Heart right ventricle (tissue), 16 donors: ENCODE data around the gene SUMF1. TPM values are rescaled to one million over a fixed set of nuclear protein-coding genes. Genes with fewer than 3 reads are reported as not detected.

Experiments used
- ATAC-seq, 8 donors: fragments of 200-7000 bp; cut with Tn5 transposase; one replicate each; pipeline ENCODE4 v1.9.1; 2020; ENCODE audit warnings: mild to moderate bottlenecking in 8 of 8, moderate library complexity in 8 of 8, moderate number of reproducible peaks in 1 of 8
- DNase-seq, 2 donors: peaks; one replicate each; pipeline ENCODE4 v3.0.0-alpha.2; 2020
- H3K27ac ChIP-seq, 10 donors: fragments of 200-600 bp; sonication (generic) in 2 of 10; one replicate each; pipeline versions ENCODE4 v1.5.0 to v1.8.0; 2020 to 2022; ENCODE audit warnings: mild to moderate bottlenecking in 3 of 10
- H3K27me3 ChIP-seq, 7 donors: fragments of 200-600 bp; one replicate each; pipeline ENCODE4 v1.8.0; 2021 to 2022; ENCODE audit warnings: mild to moderate bottlenecking in 2 of 7
- H3K36me3 ChIP-seq, 9 donors: fragments of 200-600 bp; sonication (generic) in 1 of 9; one replicate each; pipeline versions ENCODE4 v1.5.0 to v1.8.0; 2020 to 2022; ENCODE audit warnings: mild to moderate bottlenecking in 2 of 9
- H3K4me1 ChIP-seq, 9 donors: fragments of 200-600 bp; sonication (generic) in 1 of 9; one replicate each; pipeline versions ENCODE4 v1.5.0 to v1.8.0; 2020 to 2022; ENCODE audit warnings: mild to moderate bottlenecking in 4 of 9
- H3K4me3 ChIP-seq, 10 donors: fragments of 200-600 bp; sonication (generic) in 2 of 10; one replicate each; pipeline versions ENCODE4 v1.5.0 to v1.8.0; 2020 to 2022; ENCODE audit warnings: mild to moderate bottlenecking in 7 of 10, moderate library complexity in 2 of 10
- H3K9me3 ChIP-seq, 11 donors: fragments of 200-600 bp in 10 of 11; sonication (generic) in 2 of 11; one replicate each; pipeline versions ENCODE4 v1.5.0 to v1.8.0; 2013 to 2022; ENCODE audit warnings: mild to moderate bottlenecking in 2 of 11, control low read depth in 1 of 11, moderate library complexity in 1 of 11
- WGBS, 2 donors: extraction: QIAGEN DNeasy Blood & Tissue Kit; methylation state at CpG; one replicate each; pipeline ENCODE4 v1.1.7; 2013; ENCODE audit warnings: inconsistent platforms in 1 of 2; 5-methylcytosine and 5-hydroxymethylcytosine counted together
- intact Hi-C, 10 donors: fragments of 100-400 bp; cut with DNase I; formaldehyde crosslinking; loops; one replicate each; pipeline versions ENCODE4 v1.11.1 to v1.14.2; 2022
- polyA plus RNA-seq, 2 donors: library from polyadenylated mRNA; stranded (reverse); fragments of 200-250 nt; gene quantifications; one replicate each; pipeline ENCODE4 v1.2.3, GENCODE V29; 2013
- total RNA-seq, 10 donors: library from RNA; stranded (reverse); fragmentation: NEBNext Ultra II Directional in 3 of 10; extraction: Animal tissue kit (Norgen Biotek cat#: 25700) in 3 of 10; gene quantifications; one replicate each; pipeline versions ENCODE4 v1.2.1 to v1.2.4, GENCODE V29; 2021 to 2023
- TF ChIP-seq, protein P1 (sequence below), 9 donors: fragments of 200-600 bp; sonication (generic) in 2 of 9; IDR thresholded peaks; one replicate each; pipeline versions ENCODE4 v1.5.0 to v1.8.0; 2021 to 2022; ENCODE audit warnings: antibody characterized with exemption in 9 of 9, mild to moderate bottlenecking in 5 of 9, moderate library complexity in 1 of 9
- donor health status: Arrhythmogenic right ventricular cardiomyopathy.
- donor health status: ischemic (EF 13 %, LVEDD 7.1; RV severe dilation, severe dysfunction).
- donor health status: healthy with polysubstance abuse.
- donor health status: DM: no; HTN: yes; CAD: no.
- donor health status: DM: no; HTN: no; CAD: no.
- donor health status: ischemic (EF 25% LVEDD 6.9; RV normal size, moderate dysfunction).
- donor health status: ischemic (EF 25% LVEDD 5.7; RV mildly dilated, moderate dysfunction).
- donor health status: healthy.
- donor health status: DM: yes; HTN: yes; CAD: no.
- donor health status: Ischemic cardiomyopathy.
- donor health status: ischemic (EF 35%, LVEDD 5.7; RV mildly dilated, moderate dysfunction).
- donor health status: nonischemic (EF 11% LVEDD 7.7; RV severe dilation, severe dysfunction).
- donor health status: DM: yes; HTN: yes; CAD: no.
- donor health status: PGD.
- donor health status: ischemic (EF 29% LVEDD 5.4; RV normal size, mild dysfunction).
- donor health status: nonischemic (EF 23%, LVEDD 6.1; RV moderate dilation, normal function).

Gene SUMF1
- total and polyA plus RNA-seq, 12 donors, result 3.7 to 15.1 (median 8.9) TPM

DNA sequence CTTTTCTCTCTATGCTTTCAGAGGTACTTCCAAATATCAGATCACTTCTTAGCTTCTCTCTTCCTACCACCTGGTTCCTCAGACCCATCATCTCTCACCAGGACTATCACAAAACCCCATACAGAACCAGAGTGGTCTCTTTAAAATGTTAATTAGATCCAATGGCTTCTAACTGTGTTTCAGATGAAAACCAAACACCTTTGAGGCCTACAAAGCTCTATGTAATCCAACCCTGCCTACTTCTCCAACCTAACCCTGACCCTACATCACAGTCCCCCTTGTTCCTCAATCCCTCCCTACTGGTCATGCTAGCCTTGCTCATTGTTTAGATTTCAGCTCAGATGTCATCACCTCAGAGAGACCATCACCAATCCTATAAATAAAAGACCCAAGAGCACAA, 34.8 kb downstream of the SUMF1 start:
- DNase-seq, result no peak
- Histone ChIP-seq H3K4me1 (peaks cover 0 to 20% (median 14%) of the 10 kb centered on the region in 9 donors), H3K4me3 (no peak overlapping the region), H3K27me3 (no peaks in the 10 kb centered on the region), H3K9me3 (peaks cover 0 to 10% (median 0%) of the 10 kb centered on the region in 11 donors), H3K27ac (no peak overlapping the region), H3K36me3 (peaks cover 0 to 17% (median 0%) of the 10 kb centered on the region in 9 donors)
- intact Hi-C loops, result no loop called here
- TF ChIP-seq, protein P1, sequence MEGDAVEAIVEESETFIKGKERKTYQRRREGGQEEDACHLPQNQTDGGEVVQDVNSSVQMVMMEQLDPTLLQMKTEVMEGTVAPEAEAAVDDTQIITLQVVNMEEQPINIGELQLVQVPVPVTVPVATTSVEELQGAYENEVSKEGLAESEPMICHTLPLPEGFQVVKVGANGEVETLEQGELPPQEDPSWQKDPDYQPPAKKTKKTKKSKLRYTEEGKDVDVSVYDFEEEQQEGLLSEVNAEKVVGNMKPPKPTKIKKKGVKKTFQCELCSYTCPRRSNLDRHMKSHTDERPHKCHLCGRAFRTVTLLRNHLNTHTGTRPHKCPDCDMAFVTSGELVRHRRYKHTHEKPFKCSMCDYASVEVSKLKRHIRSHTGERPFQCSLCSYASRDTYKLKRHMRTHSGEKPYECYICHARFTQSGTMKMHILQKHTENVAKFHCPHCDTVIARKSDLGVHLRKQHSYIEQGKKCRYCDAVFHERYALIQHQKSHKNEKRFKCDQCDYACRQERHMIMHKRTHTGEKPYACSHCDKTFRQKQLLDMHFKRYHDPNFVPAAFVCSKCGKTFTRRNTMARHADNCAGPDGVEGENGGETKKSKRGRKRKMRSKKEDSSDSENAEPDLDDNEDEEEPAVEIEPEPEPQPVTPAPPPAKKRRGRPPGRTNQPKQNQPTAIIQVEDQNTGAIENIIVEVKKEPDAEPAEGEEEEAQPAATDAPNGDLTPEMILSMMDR (IDR thresholded peaks at IDR 0.05), result no peak
- ATAC-seq, result no peak

DNA sequence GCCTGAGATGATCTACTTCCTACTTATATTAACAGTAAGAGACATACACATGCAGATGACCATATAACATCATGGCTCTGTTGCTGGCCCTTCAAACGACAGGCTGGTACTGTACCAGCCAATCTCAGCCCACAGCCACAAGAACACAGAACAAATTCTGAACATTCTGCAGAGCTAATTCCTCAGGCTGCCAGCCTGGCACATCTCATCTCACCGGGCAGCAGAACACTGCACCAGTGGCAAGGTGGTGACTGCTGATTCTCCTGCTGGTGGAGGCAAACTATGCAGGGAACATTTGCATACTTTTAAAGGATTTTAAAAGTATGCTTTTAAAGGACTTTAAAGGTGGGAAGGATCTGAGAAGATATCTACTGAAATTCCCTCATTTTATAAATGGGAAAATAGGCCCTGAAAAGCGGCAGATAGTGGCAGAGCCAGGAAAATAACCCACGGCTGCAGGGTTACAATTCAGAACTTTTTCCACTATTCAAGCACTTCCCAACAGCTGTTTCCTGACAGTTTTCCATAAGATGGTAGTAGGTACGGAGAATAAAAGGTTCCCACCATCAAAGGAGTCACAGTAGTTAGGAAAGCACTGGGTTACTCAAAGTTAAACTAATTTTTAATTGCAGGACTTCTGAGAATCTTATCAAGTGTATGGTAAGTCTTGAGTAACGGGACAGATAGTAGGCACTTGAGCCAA, 37.3 kb downstream of the SUMF1 start:
- H3K27ac ChIP-seq, result peak overlapping the region in 1 of 10 donors; percentile 15
- peaks cover 0 to 12% (median 0%) of the 10 kb centered on the region in 9 donors for H3K36me3 ChIP-seq
- peaks cover 0 to 10% (median 0%) of the 10 kb centered on the region in 11 donors for H3K9me3 ChIP-seq
- no peaks in the 10 kb centered on the region for H3K27me3 ChIP-seq
- H3K4me3 ChIP-seq, result no peak overlapping the region
- whole genome bisulfite sequencing, 2 donors, result 49 to 62% methylated on average over 6 of the region's 6 CpGs
- TF ChIP-seq, protein P1 (IDR thresholded peaks at IDR 0.05), result peak in 1 of 9 donors; percentile 13
- DNase-seq (no peak), ATAC-seq (peak in 6 of 8 donors; percentile 28 to 84 (median 44))
- peaks cover 0 to 33% (median 14%) of the 10 kb centered on the region in 9 donors for H3K4me1 ChIP-seq
- intact Hi-C loops, result no loop called here

DNA sequence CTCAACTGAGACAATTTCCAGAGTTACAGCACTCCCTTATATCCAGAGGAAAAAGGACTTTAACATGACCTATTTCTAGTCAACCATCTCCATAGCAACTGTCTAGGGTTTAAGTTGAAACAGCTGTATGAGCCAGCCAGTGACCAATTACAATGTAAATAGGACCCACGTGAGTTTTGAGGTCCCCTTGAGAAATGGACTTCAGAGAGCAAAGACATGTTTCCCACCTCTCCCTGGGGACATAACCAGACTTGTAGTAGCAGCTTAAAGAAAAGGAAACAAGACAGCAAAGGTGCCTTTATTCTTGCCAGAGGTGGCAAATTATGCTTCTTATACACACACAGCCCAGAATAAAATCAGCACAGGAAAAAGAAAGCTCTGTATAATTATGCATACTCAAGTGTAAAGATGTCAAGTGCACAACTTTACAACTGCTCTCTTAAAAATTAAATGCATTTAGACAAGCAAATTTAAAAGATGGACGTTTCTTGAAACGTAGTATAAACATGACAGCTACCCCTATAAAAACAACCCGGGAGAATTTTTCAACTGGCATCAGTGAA, 40.2 kb downstream of the SUMF1 start:
- Histone ChIP-seq H3K9me3 (peaks cover 0 to 9% (median 0%) of the 10 kb centered on the region in 11 donors), H3K27me3 (no peaks in the 10 kb centered on the region), H3K4me3 (no peak overlapping the region), H3K27ac (peak overlapping the region in 2 of 10 donors; percentile 11 to 23), H3K4me1 (peaks cover 0 to 33% (median 14%) of the 10 kb centered on the region in 9 donors), H3K36me3 (no peaks in the 10 kb centered on the region)
- TF ChIP-seq, protein P1 (IDR thresholded peaks at IDR 0.05), result no peak
- DNase-seq (peak in 1 of 2 donors; percentile 60), ATAC-seq (peak in 7 of 8 donors; percentile 28 to 79 (median 55))
- intact Hi-C loops, result no loop called here
- 57 to 58% methylated on average over 4 of the region's 4 CpGs for WGBS, 2 donors

DNA sequence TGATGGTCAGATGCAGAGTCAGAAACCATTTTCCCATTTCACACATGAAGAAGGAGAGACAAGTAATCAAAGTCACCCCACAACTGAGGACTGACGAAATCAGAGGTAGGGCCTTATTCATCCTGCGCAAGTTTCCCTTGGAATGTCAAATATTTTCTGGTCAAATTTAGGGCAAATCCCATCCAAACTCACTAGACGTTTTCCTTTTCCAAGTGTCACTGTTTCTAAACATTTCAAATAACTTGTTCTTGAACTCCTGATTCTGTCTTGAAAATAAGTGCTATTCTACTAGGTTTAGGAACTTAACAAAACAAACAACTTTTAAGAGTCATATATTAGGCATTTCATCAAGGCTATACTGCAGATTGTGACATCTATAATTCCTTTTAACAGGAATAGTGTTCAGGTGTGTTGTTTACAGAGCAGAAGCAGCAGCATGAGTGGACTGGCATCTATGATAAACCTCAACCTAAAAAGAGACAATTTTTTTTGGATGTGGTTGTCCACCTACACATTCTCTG, 40.7 kb downstream of the SUMF1 start:
- TF ChIP-seq, protein P1 (IDR thresholded peaks at IDR 0.05), result no peak
- Histone ChIP-seq H3K36me3 (no peaks in the 10 kb centered on the region), H3K27me3 (no peaks in the 10 kb centered on the region), H3K27ac (peak overlapping the region in 6 of 10 donors; percentile 2 to 23 (median 8)), H3K4me3 (no peak overlapping the region), H3K4me1 (peaks cover 0 to 33% (median 14%) of the 10 kb centered on the region in 9 donors), H3K9me3 (peaks cover 0 to 4% (median 0%) of the 10 kb centered on the region in 11 donors)
- ATAC-seq (no peak), DNase-seq (no peak)
- 77 to 78% methylated on average over 3 of the region's 3 CpGs for WGBS, 2 donors
- intact Hi-C loops, result no loop called here
